Tibial artery (tissue), 4 donors: ENCODE data around the gene ELFN1.

ENCODE experiments used
- DNase-seq, 2 donors: peaks; one replicate each; pipeline ENCODE4 v3.0.0-alpha.2; 2019
- H3K27ac ChIP-seq, 2 donors: fragments of 200-600 bp; sonication (generic) in 1 of 2; 1 replicate in 1 of 2; 2 replicates in 1 of 2; pipeline ENCODE4 v1.5.1; 2018 to 2019; ENCODE audit warnings: mild to moderate bottlenecking in 1 of 2
- H3K27me3 ChIP-seq, 2 donors: fragments of 200-600 bp; sonication (generic) in 1 of 2; one replicate each; pipeline versions ENCODE4 v1.5.1 to v1.6.0; 2016 to 2019
- H3K36me3 ChIP-seq, 3 donors: fragments of 200-600 bp; sonication (generic) in 2 of 3; one replicate each; pipeline ENCODE4 v1.5.1; 2016 to 2019; ENCODE audit warnings: mild to moderate bottlenecking in 2 of 3
- H3K4me1 ChIP-seq, 4 donors: fragments of 200-600 bp; sonication (generic) in 2 of 4; 1 replicate in 3 of 4; 2 replicates in 1 of 4; pipeline ENCODE4 v1.5.1; 2016 to 2019
- H3K4me3 ChIP-seq, 2 donors: fragments of 200-600 bp; sonication (generic) in 1 of 2; 1 replicate in 1 of 2; 2 replicates in 1 of 2; pipeline ENCODE4 v1.5.1; 2018 to 2019; ENCODE audit warnings: mild to moderate bottlenecking in 2 of 2
- H3K9me3 ChIP-seq, 3 donors: fragments of 200-600 bp; sonication (generic) in 1 of 3; one replicate each; pipeline ENCODE4 v1.5.1; 2016 to 2019
- intact Hi-C: fragments of 100-400 bp; cut with DNase I; formaldehyde crosslinking; loops from one replicate; pipeline ENCODE4 v1.15.0; 2023; ENCODE audit warnings: low total_unique reads
- TF ChIP-seq, protein P1 (sequence below), 2 experiments: fragments of 200-600 bp in 1 of 2; fragments of 450-650 bp in 1 of 2; IDR thresholded peaks; one replicate each; pipeline ENCODE4 v1.5.1; 2017 to 2019; ENCODE audit warnings: antibody characterized with exemption in 2 of 2, mild to moderate bottlenecking in 1 of 2, moderate library complexity in 1 of 2

ELFN1 gene

DNA sequence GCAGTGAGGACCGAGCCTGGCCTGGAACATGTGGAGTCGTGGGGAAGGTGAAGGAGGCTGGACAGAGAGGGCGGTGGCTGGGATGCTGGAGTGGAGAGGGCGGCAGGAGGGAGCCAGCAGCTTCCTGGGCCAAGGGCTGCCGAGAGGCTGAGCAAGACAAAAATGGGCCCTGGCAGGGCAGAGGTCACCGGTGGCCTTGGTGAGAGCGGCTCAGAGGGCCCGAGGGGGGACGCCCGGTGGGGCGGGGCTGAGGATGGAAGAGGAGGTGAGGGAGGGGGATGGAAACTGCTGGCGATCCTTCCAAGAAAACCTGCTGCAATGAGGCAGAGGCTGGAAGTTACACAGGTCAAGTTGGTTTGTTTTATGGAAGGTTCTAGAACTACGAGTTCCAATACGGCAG, 69.5 kb downstream of the ELFN1 start:
- TF ChIP-seq, protein P1, sequence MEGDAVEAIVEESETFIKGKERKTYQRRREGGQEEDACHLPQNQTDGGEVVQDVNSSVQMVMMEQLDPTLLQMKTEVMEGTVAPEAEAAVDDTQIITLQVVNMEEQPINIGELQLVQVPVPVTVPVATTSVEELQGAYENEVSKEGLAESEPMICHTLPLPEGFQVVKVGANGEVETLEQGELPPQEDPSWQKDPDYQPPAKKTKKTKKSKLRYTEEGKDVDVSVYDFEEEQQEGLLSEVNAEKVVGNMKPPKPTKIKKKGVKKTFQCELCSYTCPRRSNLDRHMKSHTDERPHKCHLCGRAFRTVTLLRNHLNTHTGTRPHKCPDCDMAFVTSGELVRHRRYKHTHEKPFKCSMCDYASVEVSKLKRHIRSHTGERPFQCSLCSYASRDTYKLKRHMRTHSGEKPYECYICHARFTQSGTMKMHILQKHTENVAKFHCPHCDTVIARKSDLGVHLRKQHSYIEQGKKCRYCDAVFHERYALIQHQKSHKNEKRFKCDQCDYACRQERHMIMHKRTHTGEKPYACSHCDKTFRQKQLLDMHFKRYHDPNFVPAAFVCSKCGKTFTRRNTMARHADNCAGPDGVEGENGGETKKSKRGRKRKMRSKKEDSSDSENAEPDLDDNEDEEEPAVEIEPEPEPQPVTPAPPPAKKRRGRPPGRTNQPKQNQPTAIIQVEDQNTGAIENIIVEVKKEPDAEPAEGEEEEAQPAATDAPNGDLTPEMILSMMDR (IDR thresholded peaks at IDR 0.05) = no peak
- no peak for DNase-seq
- peaks cover 0 to 82% of the 10 kb centered on the region in 2 donors for H3K27me3 ChIP-seq
- H3K4me3 ChIP-seq = no peak overlapping the region
- peaks cover 0 to 7% (median 4%) of the 10 kb centered on the region in 4 donors for H3K4me1 ChIP-seq
- H3K9me3 ChIP-seq = no peaks in the 10 kb centered on the region
- no peaks in the 10 kb centered on the region for H3K36me3 ChIP-seq
- intact Hi-C loops = no loop called here
- no peak overlapping the region for H3K27ac ChIP-seq

DNA sequence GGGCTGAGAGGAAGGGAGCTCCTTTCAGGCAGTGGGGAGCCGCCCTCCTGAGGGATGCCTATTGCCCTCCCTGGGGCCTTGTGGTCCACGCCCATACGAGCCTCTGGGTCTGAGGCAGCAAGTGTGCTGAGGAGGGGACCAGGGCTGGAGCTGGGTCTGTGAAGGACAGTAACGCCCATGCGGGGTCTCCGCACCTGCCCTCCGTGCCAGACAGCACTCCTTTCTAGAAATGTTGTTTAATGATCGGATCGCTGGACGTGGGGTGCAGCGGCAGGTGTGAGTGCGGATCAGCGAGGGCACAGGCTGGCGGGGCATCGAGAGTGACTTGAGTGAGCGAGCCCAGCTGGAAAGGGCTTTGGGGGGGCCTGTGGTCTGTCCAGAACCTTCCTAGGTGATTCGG, 70.1 kb downstream of the ELFN1 start:
- H3K27me3 ChIP-seq = peaks cover 0 to 76% of the 10 kb centered on the region in 2 donors
- H3K27ac ChIP-seq = no peak overlapping the region
- TF ChIP-seq, protein P1 (IDR thresholded peaks at IDR 0.05) = no peak
- DNase-seq = no peak
- peaks cover 0 to 7% (median 4%) of the 10 kb centered on the region in 4 donors for H3K4me1 ChIP-seq
- no peaks in the 10 kb centered on the region for H3K9me3 ChIP-seq
- no peak overlapping the region for H3K4me3 ChIP-seq
- H3K36me3 ChIP-seq = no peaks in the 10 kb centered on the region
- intact Hi-C loops = no loop called here

DNA sequence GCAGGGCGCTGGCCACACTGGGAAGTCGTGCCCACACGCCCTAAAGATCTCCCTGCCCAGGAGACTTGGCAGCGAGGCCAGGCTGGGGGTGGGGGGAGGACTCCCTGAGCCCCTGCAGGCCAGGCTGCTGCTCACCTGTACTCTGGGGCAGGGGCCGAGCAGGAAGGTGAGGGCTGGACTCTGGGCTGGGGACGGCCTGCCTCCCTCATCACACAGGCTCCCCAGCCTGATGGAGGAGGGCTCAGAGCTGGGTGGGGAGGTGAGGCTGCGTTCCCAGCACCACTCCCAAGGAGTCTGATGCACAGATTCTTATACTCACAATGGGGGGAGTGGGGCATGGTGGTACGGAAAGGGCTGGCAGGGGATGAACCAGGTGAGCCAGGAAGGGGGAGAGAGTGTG, 71.2 kb downstream of the ELFN1 start:
- no peak for DNase-seq
- TF ChIP-seq, protein P1 (IDR thresholded peaks at IDR 0.05) = no peak
- peaks cover 0 to 67% of the 10 kb centered on the region in 2 donors for H3K27me3 ChIP-seq
- H3K9me3 ChIP-seq = no peaks in the 10 kb centered on the region
- H3K4me1 ChIP-seq = peaks cover 0 to 7% (median 4%) of the 10 kb centered on the region in 4 donors
- no peak overlapping the region for H3K4me3 ChIP-seq
- no peak overlapping the region for H3K27ac ChIP-seq
- intact Hi-C loops = no loop called here
- H3K36me3 ChIP-seq = no peaks in the 10 kb centered on the region

DNA sequence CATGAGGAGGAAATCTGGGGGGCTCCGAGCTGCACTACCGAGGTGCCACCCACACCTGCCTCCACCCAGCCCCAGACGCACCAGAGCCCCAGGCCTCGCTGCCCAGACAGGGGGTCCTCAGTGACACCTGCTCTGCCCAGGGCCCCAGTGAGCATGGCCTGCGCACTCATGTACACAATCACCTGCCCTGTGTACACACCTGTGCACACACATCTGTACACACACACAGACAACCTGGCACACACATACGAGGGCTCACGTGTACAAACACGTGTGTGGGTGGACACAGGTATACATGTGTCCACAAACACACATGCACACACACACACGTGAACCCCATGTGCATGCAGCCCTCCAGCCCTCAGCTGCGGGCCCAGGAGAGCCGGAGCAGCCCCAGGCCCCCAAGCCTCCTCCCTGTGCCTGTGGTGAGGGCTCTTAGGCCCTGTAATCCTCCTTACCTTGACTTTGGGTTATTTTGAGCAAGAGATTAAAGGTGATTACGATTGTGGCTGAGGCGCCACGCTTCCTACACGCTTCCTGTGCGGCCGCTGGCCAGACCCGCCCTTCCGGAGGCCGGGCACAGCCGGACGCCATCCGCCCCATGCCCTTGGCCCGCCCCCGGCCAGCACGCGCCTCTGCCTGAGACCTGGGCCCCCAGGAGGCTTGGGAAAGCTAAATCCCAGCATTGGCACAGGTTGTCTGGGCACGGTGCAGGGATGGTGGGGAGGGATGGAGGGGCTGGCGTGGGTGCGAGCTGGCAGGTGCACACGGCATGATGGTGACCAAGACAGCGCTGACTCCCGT, 71.9 kb downstream of the ELFN1 start:
- H3K27me3 ChIP-seq = peaks cover 0 to 60% of the 10 kb centered on the region in 2 donors
- H3K4me3 ChIP-seq = no peak overlapping the region
- H3K27ac ChIP-seq = no peak overlapping the region
- peaks cover 0 to 7% (median 4%) of the 10 kb centered on the region in 4 donors for H3K4me1 ChIP-seq
- DNase-seq = no peak
- TF ChIP-seq, protein P1 (IDR thresholded peaks at IDR 0.05) = no peak
- no peaks in the 10 kb centered on the region for H3K36me3 ChIP-seq
- intact Hi-C loops = no loop called here
- no peaks in the 10 kb centered on the region for H3K9me3 ChIP-seq

DNA sequence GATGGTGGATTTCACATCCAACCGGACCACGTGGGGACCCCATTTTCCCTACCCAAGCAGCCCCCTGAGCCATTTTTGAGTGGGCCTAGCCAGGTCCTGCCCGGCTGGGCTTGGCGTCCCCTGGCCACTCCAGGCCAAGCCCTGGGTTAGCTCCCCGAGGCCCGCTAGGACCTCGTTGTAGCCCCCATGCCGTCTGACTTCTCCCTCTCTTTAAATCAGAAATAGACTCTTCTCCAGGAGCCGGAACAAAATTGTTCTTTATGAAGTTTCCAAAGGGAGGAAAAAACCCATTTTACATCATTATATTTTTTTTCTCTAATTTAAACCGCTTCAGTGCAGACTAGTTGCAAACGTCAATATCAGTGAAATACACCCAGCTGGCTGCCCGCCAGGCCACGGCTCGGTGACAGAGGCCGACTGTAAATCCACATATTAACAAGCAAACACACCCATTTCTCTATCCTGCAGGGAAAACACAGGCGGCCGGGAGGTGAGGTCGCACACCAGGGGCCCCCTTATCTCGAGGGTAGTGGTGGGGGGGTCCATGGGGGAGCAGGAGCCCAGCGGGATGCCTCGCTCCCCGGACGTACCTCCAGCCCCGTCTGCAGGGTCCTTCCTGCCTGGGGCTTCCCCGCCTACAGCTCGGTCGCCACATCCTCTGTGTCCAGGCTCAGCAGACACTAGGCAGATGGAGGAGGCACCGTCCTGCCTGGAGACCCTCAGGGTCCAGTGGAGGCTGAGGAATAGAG, 72.7 kb downstream of the ELFN1 start:
- peaks cover 0 to 53% of the 10 kb centered on the region in 2 donors for H3K27me3 ChIP-seq
- no peaks in the 10 kb centered on the region for H3K36me3 ChIP-seq
- no peaks in the 10 kb centered on the region for H3K9me3 ChIP-seq
- TF ChIP-seq, protein P1 (IDR thresholded peaks at IDR 0.05) = no peak
- peaks cover 0 to 7% (median 4%) of the 10 kb centered on the region in 4 donors for H3K4me1 ChIP-seq
- no peak for DNase-seq
- H3K27ac ChIP-seq = no peak overlapping the region
- H3K4me3 ChIP-seq = no peak overlapping the region
- intact Hi-C loops = no loop called here
